GM10266 (cell line): ENCODE results near the gene RAB44.

Experiments used
- DNase-seq: peaks from one replicate; pipeline ENCODE4 v3.0.0; 2012; ENCODE audit errors: extremely low spot score
- CTCF ChIP-seq: IDR thresholded peaks from 2 replicates; pipeline ENCODE4 v1.5.1; 2012; ENCODE audit warnings: mild to moderate bottlenecking, low read depth; ENCODE audit not compliant: control insufficient read depth, insufficient read depth; ENCODE audit errors: missing control alignments

The RAB44 gene

DNA sequence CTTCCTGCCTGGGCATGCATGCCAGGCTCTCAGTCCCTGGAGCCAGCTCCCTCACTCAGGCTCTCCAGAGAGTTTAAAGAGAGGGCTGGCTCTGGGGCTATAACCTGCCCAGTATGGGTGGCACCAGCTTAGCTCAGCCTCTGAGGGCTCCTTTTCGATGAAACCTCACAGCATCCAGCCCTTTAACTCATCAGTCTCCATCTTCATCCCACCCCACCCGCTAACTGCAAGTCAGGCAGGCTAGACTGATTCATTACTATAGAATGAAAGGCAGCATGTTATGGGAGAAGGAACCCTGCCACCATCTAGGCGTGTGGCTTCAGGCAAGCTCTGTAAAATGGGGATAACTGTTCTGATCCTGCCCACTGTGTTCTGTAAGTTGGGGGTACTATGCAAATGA lies 53.5 kb downstream of the RAB44 start:
- DNase-seq, result no peak
- TF ChIP-seq CTCF, result no peak

GRCh38 chr6:36751833-36752186 lies 54.2 kb downstream of the RAB44 start:
- DNase-seq, result no peak
- no peak for TF ChIP-seq CTCF

- no peak for DNase-seq
- no peak for TF ChIP-seq CTCF
These were observed 54.7 kb downstream of the RAB44 start for GRCh38 chr6:36752187-36752885.

GRCh38 chr6:36752886-36753506 lies 55.4 kb downstream of the RAB44 start:
- DNase-seq, result no peak
- no peak for TF ChIP-seq CTCF

GRCh38 chr6:36753671-36754405 lies 56.2 kb downstream of the RAB44 start:
- no peak for TF ChIP-seq CTCF

DNA sequence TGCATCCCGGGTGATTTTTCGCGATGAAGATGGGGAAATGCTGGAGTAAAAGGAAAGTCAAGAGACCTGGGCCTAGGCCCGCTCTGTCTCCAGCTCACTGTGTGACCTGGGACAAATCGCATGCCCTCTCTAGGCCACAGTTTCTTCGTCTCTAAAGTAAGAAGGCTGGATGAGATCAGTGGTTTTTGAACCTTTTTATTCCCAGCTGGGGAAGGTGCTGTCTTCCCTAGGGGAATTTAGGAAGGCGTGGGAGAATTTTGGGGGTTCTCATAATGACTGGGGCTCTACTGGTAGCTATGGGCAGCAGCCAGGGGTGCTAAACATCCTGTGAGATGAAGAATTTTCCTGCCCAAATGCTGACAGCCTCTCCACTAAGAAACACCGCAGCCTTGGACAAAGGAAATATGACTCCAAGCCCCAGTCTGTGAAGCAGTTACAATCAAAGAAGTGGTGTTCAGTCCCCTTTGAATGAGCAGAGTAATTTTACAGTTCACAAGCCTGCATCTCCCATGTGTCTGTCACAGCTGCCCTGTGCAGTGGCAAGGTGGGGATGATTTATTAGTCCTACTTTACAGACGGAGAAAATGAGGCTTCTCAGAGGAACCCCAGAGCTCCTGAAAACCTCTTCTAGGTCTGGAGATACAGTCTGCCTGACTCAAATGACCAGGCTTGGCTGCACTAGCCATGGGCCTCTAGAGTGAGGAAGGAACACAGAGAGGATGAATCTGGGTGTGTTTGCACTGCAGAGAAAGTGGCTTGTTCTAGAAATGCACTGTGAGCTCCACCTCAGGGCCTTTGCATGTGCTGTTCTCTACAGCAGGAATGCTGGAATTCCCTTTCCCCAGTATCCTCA lies 57.2 kb downstream of the RAB44 start:
- no peak for TF ChIP-seq CTCF
- DNase-seq, result no peak

More at GRCh38 chr6:36753671-36754405, 56.2 kb downstream of the RAB44 start:
- DNase-seq, result no peak
